HEK293 (cell line): Measurements from ENCODE around the gene ADAMTS14.
A peak's percentile ranks its signal among the peaks of the same experiment; 100 is the strongest.

Experiments used
- CTCF ChIA-PET: fragments of 350-600 bp; formaldehyde crosslinking; extraction: SDS; loops from one replicate; lab custom pipeline; 2021; ENCODE audit warnings: antibody characterized with exemption; lab: Yijun Ruan, JAX
- POLR2A ChIA-PET: fragments of 300-600 bp; formaldehyde crosslinking; extraction: SDS; loops from one replicate; lab custom pipeline; 2020; ENCODE audit warnings: antibody characterized with exemption, inconsistent platforms; lab: Yijun Ruan, JAX
- H3K27ac ChIP-seq: fragments of 200-500 bp; sonication (Bioruptor generic); 2 replicates; pipeline ENCODE4 v1.5.1; 2014; ENCODE audit warnings: low read depth, low read length, control low read depth, inconsistent platforms; ENCODE audit errors: extremely low read depth
- H3K36me3 ChIP-seq, 2 experiments: fragments of 200-500 bp in 1 of 2; sonication (Bioruptor generic) in 1 of 2; 1 replicate in 1 of 2; 2 replicates in 1 of 2; pipeline ENCODE4 v1.5.1; 2014 to 2017; ENCODE audit warnings: inconsistent platforms in 2 of 2, low read length in 2 of 2; ENCODE audit not compliant: control insufficient read depth in 2 of 2, insufficient read depth in 1 of 2
- H3K4me1 ChIP-seq: fragments of 200-500 bp; sonication (Bioruptor generic); 2 replicates; pipeline ENCODE4 v1.5.1; 2014; ENCODE audit warnings: mild to moderate bottlenecking, low read length, inconsistent platforms; ENCODE audit not compliant: control insufficient read depth, insufficient read depth
- H3K4me3 ChIP-seq: 2 replicates; pipeline ENCODE4 v1.5.1; 2011; ENCODE audit warnings: low read depth, mild to moderate bottlenecking, control low read depth, low read length, moderate library complexity
- H3K9me3 ChIP-seq: fragments of 200-500 bp; sonication (Bioruptor generic); 2 replicates; pipeline ENCODE4 v1.5.1; 2014; ENCODE audit warnings: low read depth, low read length, inconsistent platforms; ENCODE audit not compliant: control insufficient read depth, insufficient read depth
- KLF1 ChIP-seq: fragments of 450-650 bp; formaldehyde crosslinking; IDR thresholded peaks from 2 replicates; pipeline ENCODE4 v1.5.1; 2016; ENCODE audit warnings: missing biosample characterization, missing genetic modification characterization
- ZBTB48 ChIP-seq: fragments of 450-650 bp; formaldehyde crosslinking; IDR thresholded peaks from 2 replicates; pipeline ENCODE4 v1.5.1; 2016; ENCODE audit warnings: missing biosample characterization, missing genetic modification characterization
- ZFHX2 ChIP-seq: fragments of 450-650 bp; formaldehyde crosslinking; conservative IDR thresholded peaks from 2 replicates; pipeline ENCODE4 v1.5.1; 2016; ENCODE audit warnings: missing biosample characterization, missing genetic modification characterization
- ZFP3 ChIP-seq: fragments of 450-650 bp; formaldehyde crosslinking; IDR thresholded peaks from 2 replicates; pipeline ENCODE4 v1.5.1; 2016; ENCODE audit warnings: low read depth, missing biosample characterization, missing genetic modification characterization
- ZFP37 ChIP-seq: fragments of 450-650 bp; formaldehyde crosslinking; IDR thresholded peaks from 2 replicates; pipeline ENCODE4 v1.5.1; 2016; ENCODE audit warnings: missing biosample characterization, missing genetic modification characterization
- ZFP69B ChIP-seq: fragments of 450-650 bp; formaldehyde crosslinking; IDR thresholded peaks from 2 replicates; pipeline ENCODE4 v1.5.1; 2016; ENCODE audit warnings: missing biosample characterization, missing genetic modification characterization
- ZNF140 ChIP-seq: fragments of 450-650 bp; formaldehyde crosslinking; IDR thresholded peaks from 2 replicates; pipeline ENCODE4 v1.5.1; 2016; ENCODE audit warnings: missing biosample characterization, missing genetic modification characterization
- ZNF16 ChIP-seq: fragments of 450-650 bp; formaldehyde crosslinking; IDR thresholded peaks from 2 replicates; pipeline ENCODE4 v1.5.1; 2016; ENCODE audit warnings: low read depth, missing biosample characterization, missing genetic modification characterization
- ZNF169 ChIP-seq: fragments of 450-650 bp; formaldehyde crosslinking; IDR thresholded peaks from 2 replicates; pipeline ENCODE4 v1.5.1; 2016; ENCODE audit warnings: missing biosample characterization, missing genetic modification characterization
- ZNF175 ChIP-seq: fragments of 450-650 bp; formaldehyde crosslinking; IDR thresholded peaks from 2 replicates; pipeline ENCODE4 v1.5.1; 2016; ENCODE audit warnings: missing biosample characterization, missing genetic modification characterization
- ZNF18 ChIP-seq: fragments of 450-650 bp; formaldehyde crosslinking; IDR thresholded peaks from 2 replicates; pipeline ENCODE4 v1.5.1; 2016; ENCODE audit warnings: missing biosample characterization, missing genetic modification characterization
- ZNF211 ChIP-seq: fragments of 450-650 bp; formaldehyde crosslinking; IDR thresholded peaks from 2 replicates; pipeline ENCODE4 v1.5.1; 2016; ENCODE audit warnings: low read depth, missing biosample characterization, missing genetic modification characterization
- ZNF239 ChIP-seq: fragments of 450-650 bp; formaldehyde crosslinking; IDR thresholded peaks from 2 replicates; pipeline ENCODE4 v1.5.1; 2016; ENCODE audit warnings: missing biosample characterization, missing genetic modification characterization
- ZNF350 ChIP-seq: fragments of 450-650 bp; formaldehyde crosslinking; IDR thresholded peaks from 2 replicates; pipeline ENCODE4 v1.5.0; 2017; ENCODE audit warnings: missing biosample characterization, mild to moderate bottlenecking, missing genetic modification characterization
- ZNF37A ChIP-seq: fragments of 450-650 bp; IDR thresholded peaks from 2 replicates; pipeline ENCODE4 v1.5.1; 2018; ENCODE audit warnings: missing biosample characterization, missing genetic modification characterization
- ZNF510 ChIP-seq: fragments of 450-650 bp; formaldehyde crosslinking; IDR thresholded peaks from 2 replicates; pipeline ENCODE4 v1.5.1; 2018; ENCODE audit warnings: mild to moderate bottlenecking, missing genetic modification characterization, missing biosample characterization; ENCODE audit not compliant: insufficient replicate concordance
- ZNF600 ChIP-seq: fragments of 450-650 bp; formaldehyde crosslinking; IDR thresholded peaks from 2 replicates; pipeline ENCODE4 v1.5.1; 2016; ENCODE audit warnings: missing biosample characterization, missing genetic modification characterization
- ZNF621 ChIP-seq: fragments of 450-650 bp; formaldehyde crosslinking; IDR thresholded peaks from 2 replicates; pipeline ENCODE4 v1.5.1; 2017; ENCODE audit warnings: missing biosample characterization, missing genetic modification characterization
- ZNF623 ChIP-seq: fragments of 450-650 bp; formaldehyde crosslinking; IDR thresholded peaks from 2 replicates; pipeline ENCODE4 v1.5.1; 2016; ENCODE audit warnings: missing biosample characterization, missing genetic modification characterization
- ZNF768 ChIP-seq: fragments of 450-650 bp; formaldehyde crosslinking; IDR thresholded peaks from 2 replicates; pipeline ENCODE4 v1.5.1; 2018; ENCODE audit warnings: missing biosample characterization, mild to moderate bottlenecking, missing genetic modification characterization
- ZSCAN16 ChIP-seq: fragments of 450-650 bp; formaldehyde crosslinking; IDR thresholded peaks from 2 replicates; pipeline ENCODE4 v1.5.1; 2016; ENCODE audit warnings: missing biosample characterization, missing genetic modification characterization
- ZSCAN23 ChIP-seq: fragments of 450-650 bp; formaldehyde crosslinking; IDR thresholded peaks from 2 replicates; pipeline ENCODE4 v1.5.1; 2016; ENCODE audit warnings: missing biosample characterization, missing genetic modification characterization

The ADAMTS14 gene

DNA sequence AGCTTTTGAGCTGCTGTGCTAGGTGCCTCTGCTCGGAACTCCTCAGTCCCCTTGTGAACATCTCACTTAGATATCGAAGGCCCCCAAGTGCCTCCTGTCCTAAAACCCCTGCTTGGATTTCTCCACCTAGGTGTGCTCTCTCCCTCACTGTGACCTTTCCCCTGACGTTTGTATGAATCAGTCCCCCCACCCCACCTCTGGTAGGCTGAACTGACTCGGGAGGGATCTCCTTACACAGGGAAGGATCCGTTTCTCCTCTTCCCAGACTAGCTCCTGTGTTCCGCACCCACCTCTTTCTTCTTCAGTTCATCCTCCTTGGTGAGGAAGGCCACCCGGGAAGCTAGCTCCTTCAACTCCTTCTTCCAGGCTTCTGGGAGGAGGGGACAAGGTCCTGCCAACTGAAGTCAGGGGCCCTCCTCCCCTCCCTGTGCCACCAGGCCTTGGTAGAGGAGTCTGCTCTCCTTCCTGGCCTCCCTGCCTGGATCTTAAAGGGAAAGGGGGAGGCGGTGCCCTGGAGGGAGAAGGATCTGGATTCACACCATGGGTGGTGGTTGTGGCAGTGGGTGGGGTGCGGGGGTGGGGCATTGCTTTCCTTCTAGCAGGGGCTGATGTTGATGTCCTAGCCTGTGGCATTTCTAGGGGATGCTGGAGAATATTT lies 106.1 kb downstream of the ADAMTS14 start (continued):
- TF ChIP-seq ZFHX2, result peak; percentile 51
- no peak for TF ChIP-seq ZSCAN23 (tag by site-specific recombination)
- 0 out of 2 replicates have a peak, but pooled peaks have one; percentile 17 for TF ChIP-seq ZNF600
- TF ChIP-seq ZNF211, result no peak
- peak; percentile 76 for TF ChIP-seq KLF1 (tag by site-specific recombination)

GRCh38 chr10:70779088-70779487 lies 106.8 kb downstream of the ADAMTS14 start:
- TF ChIP-seq ZNF18, result no peak
- POLR2A ChIA-PET, result no interaction called here
- H3K4me1 ChIP-seq, result no peaks in the 10 kb centered on the region
- no peaks in the 10 kb centered on the region for H3K9me3 ChIP-seq
- CTCF ChIA-PET, result no interaction called here
- H3K27ac ChIP-seq, result no peak overlapping the region
- H3K4me3 ChIP-seq, result no peak overlapping the region
- no peaks in the 10 kb centered on the region for H3K36me3 ChIP-seq

DNA sequence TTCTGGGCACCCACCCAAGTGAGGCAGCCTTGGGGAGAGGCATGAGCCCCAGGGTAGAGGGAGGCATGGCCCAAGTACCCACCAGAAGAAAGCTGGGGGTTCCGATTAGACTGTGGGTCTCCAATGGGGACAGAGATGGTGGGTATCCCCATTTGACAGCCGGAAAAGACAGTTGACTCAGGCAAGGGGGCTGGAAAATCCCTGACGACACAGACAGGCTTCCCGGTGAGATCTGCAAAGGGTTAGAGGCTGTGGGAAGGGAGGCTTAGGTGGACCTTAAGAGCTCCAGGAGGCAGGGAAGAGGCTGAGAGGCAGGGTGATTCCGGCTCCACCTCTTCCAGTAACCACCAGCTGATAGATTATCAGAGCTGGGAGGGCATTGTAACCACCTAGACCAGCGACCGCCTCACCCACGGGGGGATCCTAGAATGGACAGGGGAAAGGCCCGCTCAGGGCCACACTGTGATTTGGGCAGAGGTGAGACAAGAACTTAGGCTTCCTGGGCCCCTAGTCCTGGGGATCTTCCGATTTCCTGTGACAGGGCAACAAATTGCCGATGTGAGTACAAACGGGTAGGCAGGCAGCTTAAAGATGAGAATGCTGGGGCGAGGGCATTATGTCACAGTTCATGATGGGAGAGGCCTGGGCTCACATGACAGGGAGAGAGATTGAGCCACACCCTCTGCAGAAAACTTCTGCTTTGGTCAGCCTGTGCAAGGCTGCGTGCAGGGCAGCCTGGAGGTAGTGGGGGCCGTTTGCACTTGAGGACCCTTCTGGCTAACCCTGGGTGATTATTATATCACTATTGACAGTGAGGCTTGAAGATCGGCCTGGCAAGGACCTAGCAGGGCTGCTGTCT lies 107.4 kb downstream of the ADAMTS14 start:
- Histone ChIP-seq H3K36me3 (no peaks in the 10 kb centered on the region), H3K4me3 (no peak overlapping the region), H3K4me1 (no peaks in the 10 kb centered on the region), H3K9me3 (no peaks in the 10 kb centered on the region), H3K27ac (no peak overlapping the region)
- ChIA-PET CTCF (no interaction called here), POLR2A (no interaction called here)
- TF ChIP-seq KLF1 (tag by site-specific recombination), result peak; percentile 65; the same call in 1 of the 2 replicates
- TF ChIP-seq ZNF175, result no peak

DNA sequence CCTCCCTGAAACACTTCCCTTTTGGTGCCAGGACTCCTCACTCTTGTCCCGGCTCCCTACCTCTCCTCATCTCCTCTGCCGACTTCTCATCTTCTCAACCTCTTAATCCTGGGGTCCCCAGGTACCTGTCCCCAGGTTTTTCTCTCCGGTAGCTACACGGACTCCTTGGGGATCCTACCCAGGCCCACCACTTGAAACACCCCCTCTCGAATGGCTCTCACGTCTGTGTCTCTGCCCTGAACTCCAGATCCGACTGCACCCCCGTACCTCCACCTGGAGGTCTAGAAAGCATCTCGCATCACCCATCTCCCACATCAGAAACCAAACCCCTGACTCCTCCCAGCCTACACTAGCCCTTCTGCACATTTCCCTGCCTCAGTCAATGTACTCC lies 108.1 kb downstream of the ADAMTS14 start:
- H3K4me1 ChIP-seq, result no peaks in the 10 kb centered on the region
- ChIA-PET CTCF (no interaction called here), POLR2A (no interaction called here)
- no peaks in the 10 kb centered on the region for H3K36me3 ChIP-seq
- no peak for TF ChIP-seq ZNF623
- no peak for TF ChIP-seq ZNF510 (tag by site-specific recombination)
- no peak for TF ChIP-seq ZFP3 (tag by site-specific recombination)
- TF ChIP-seq ZNF18, result no peak
- no peak for TF ChIP-seq ZNF768 (tag by site-specific recombination)
- no peak for TF ChIP-seq ZBTB48 (tag by site-specific recombination)
- TF ChIP-seq ZSCAN16 (tag by site-specific recombination), result no peak
- no peak for TF ChIP-seq ZNF350
- no peak for TF ChIP-seq ZNF37A
- no peak for TF ChIP-seq ZFP69B (tag by site-specific recombination)
- TF ChIP-seq ZNF239, result no peak
- no peak for TF ChIP-seq ZNF621
- TF ChIP-seq ZFP37 (tag by site-specific recombination), result no peak
- TF ChIP-seq ZNF140 (tag by site-specific recombination), result no peak
- no peak for TF ChIP-seq ZNF16 (tag by site-specific recombination)
- no peak for TF ChIP-seq ZNF169 (tag by site-specific recombination)
- no peaks in the 10 kb centered on the region for H3K9me3 ChIP-seq
- H3K27ac ChIP-seq, result no peak overlapping the region
- no peak overlapping the region for H3K4me3 ChIP-seq
